ENCODE data around the gene WDFY4.
"Not testable (repeated sequence)": the region's sequence is repeated elsewhere in the genome, so short reads cannot be mapped to it uniquely, and the experiment has no call there.

WDFY4 gene, protein sequence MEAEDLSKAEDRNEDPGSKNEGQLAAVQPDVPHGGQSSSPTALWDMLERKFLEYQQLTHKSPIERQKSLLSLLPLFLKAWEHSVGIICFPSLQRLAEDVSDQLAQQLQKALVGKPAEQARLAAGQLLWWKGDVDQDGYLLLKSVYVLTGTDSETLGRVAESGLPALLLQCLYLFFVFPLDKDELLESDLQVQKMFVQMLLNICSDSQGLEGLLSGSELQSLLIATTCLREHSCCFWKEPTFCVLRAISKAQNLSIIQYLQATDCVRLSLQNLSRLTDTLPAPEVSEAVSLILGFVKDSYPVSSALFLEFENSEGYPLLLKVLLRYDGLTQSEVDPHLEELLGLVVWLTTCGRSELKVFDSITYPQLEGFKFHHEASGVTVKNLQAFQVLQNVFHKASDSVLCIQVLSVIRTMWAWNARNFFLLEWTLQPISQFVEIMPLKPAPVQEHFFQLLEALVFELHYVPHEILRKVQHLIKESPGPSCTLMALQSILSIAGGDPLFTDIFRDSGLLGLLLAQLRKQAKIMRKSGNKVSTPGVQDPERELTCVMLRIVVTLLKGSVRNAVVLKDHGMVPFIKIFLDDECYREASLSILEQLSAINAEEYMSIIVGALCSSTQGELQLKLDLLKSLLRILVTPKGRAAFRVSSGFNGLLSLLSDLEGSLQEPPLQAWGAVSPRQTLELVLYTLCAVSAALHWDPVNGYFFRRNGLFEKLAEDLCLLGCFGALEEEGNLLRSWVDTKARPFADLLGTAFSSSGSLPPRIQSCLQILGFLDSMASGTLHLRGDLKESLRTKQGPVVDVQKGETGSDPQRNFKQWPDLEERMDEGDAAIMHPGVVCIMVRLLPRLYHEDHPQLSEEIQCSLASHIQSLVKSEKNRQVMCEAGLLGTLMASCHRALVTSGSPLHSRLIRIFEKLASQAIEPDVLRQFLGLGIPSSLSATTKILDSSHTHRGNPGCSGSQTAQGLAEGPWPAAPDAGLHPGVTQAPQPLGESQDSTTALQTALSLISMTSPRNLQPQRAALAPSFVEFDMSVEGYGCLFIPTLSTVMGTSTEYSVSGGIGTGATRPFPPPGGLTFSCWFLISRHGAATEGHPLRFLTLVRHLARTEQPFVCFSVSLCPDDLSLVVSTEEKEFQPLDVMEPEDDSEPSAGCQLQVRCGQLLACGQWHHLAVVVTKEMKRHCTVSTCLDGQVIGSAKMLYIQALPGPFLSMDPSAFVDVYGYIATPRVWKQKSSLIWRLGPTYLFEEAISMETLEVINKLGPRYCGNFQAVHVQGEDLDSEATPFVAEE (N-terminal part only)

DNA sequence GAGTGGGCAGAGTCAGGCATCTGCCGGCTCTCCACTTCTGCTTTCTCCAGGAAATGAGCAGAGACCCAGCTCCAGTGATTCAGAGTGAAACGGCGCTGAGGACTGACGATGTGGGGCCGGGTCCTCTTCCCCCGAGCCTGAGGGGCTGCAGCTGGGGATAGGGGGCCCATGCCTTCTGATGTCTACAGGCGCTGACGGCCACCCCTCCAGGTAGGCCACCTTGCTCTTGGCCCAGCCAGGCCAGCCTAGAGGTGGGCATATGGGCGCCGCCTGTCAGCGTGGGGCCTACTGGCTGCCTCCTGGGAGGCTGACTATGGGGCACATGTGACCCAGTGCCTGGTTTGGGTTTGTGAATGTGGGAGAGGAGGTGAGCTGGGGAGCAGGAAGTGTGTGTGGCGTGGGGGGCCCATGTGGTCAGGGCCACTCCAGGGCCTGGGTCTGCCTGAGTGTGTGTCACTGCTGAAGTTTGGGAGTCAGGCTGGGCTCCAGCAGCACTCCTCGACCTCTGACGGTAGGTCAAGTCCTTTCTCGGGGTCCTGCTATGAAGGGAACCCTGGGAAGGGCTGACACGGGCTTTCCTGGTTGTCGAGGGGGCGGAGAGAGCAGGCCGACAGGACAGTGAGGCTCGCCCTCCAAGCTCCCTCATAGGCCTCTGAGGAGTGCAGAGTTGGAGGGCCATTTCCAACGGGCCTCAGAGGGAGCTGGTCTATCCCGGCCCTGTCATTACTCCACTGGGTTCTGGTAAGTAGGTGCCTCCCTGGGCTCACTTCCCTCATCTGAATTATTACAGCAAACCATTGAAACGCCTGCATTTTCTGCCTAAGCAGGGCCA lies at the start of gene WDFY4:
Gene WDFY4, plus strand, starts transcription at position 82 of the 832 bp plus-strand sequence. CDS start 24,860 bp downstream, outside the sequence.
- no peak for DNase-seq

DNA sequence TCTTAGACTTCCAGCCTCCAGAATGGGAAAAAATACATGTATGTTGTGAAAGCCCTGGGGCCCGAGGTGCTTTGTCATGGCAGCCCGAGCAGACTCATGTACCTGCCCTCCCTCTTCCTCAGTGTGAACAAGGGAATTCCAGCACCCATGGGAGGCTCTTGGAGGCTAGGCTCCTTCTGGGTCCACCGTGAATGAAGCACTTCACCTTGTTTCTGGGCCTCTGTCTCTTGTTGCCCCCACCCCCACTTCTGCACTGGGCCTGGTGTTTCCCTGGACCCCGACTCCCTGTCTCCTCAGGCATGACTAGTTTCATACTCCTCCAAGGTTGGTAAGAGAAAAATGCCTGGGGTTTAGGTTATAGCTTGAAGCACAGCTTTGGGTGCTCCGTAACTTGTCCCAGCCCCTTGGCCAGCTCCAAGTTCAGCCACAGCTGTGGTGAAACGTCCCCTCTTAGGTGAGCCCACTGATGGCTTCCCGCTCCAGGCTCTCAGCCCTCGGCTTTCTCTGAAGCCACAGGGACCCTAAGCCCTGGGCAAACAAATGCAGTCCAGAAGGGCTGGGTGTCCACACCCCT lies 49.6 kb upstream of the WDFY4 start:
- no peak for DNase-seq

GRCh38 chr10:48636231-48636630 lies 48.4 kb upstream of the WDFY4 start:
- DNase-seq, result no peak

- DNase-seq, result no peak
Measured at GRCh38 chr10:48636901-48637300, 47.8 kb upstream of the WDFY4 start.

DNA sequence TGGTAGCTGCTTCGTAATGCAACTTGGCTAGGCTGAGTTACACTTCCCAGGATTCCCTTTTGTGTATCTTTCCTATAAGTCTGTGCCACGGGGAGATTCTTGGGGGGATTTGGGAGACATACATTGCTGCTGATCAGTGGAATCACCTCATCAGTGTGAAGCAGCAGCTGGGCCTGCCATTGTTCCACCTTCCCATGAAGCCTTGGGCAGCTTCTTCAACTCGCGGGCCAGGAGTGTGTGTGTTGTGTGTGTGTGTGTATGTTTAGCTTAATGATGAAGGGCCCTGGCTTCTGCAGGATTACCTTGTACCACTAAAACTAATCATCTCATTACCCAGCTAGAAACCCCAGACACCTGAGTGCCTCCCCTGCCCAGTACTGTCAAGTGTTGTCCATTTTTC lies 46.5 kb upstream of the WDFY4 start:
- no peak for DNase-seq

- no peak for DNase-seq
Measured at GRCh38 chr10:48638739-48639527, 45.7 kb upstream of the WDFY4 start.

- no peak for DNase-seq
Measured at GRCh38 chr10:48639632-48640031, 45.0 kb upstream of the WDFY4 start.

- no peak for DNase-seq
Measured at GRCh38 chr10:48640326-48640725, 44.3 kb upstream of the WDFY4 start.

DNA sequence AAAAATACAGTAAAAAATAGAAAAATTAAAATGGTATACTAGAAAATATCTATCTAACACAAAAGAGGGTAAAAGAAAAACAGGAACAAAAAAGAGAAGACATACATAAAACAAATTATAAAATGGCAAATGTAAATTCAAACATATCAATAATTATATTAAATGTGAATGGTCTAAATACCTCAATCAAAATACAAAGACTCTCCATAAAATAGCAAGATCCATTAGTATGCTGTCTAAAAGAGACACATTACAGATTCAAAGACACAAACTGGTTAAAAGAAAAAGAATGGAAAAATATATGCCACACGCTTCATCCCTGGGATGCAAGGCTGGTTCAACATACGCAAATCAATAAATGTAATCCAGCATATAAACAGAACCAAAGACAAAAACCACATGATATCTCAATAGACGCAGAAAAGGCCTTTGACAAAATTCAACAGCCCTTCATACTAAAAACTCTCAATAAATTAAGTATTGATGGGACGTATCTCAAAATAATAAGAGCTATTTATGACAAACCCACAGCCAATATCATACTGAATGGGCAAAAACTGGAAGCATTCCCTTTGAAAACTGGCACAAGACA lies 43.5 kb upstream of the WDFY4 start:
- DNase-seq, result not testable (repeated sequence)

GRCh38 chr10:48645600-48645999 lies 39.1 kb upstream of the WDFY4 start:
- no peak for DNase-seq

DNA sequence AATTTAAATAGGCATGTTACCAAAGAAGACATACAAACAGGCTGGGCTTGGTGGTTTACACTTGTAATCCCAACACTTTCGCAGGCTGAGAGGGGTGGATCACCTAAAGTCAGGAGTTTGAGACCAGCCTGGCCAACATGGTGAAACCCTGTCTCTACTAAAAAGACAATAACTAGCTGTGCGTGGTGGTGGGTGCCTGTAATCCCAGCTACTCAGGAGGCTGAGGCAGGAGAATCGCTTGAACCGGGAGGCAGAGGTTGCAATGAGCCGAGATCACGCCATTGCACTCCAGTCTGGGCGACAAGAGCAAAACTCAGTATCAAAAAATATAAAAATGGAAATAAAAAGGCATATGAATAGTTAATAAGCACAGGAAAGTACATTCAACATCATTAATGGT lies 37.6 kb upstream of the WDFY4 start:
- DNase-seq, result not testable (repeated sequence)

GRCh38 chr10:48648172-48648942 lies 36.3 kb upstream of the WDFY4 start:
- DNase-seq, result no peak

- no peak for DNase-seq
Measured at GRCh38 chr10:48649349-48649944, 35.2 kb upstream of the WDFY4 start.

DNA sequence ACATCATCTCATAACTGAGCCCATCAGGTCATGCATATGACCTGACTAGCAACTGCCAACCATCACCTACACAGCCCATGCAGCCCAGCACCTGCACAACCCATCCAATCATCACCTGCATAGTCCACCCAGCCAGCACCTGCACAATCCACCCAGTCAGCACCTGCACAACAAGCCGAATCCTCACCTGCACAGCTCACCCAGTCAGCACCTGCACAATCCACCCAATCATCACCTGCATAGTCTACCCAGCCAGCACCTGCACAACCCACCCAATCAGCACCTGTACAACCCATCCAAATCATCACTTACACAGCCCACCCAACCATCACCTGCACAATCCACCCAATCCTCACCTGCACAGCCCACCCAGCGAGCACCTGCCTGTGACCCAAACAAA lies 33.4 kb upstream of the WDFY4 start:
- no peak for DNase-seq

DNA sequence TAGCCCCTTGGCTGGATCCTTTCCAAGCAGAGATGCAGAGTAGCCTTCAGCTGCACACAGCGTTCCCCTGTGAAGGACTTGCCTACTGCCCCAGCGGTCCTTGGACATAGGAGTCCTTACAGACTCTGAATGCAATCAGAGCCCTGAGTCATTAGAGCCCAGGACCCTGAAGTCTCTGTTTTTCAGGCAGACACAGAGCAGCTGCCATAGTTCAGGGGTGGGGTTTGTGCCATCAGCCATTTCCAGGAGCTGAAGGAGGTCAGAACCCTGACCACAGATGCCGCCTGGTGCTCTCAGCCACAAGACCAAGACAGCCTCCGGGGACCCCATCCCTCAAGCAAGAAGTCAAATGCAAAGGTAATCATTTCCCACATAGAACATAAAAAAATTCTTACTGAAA lies 32.8 kb upstream of the WDFY4 start:
- DNase-seq, result no peak

DNA sequence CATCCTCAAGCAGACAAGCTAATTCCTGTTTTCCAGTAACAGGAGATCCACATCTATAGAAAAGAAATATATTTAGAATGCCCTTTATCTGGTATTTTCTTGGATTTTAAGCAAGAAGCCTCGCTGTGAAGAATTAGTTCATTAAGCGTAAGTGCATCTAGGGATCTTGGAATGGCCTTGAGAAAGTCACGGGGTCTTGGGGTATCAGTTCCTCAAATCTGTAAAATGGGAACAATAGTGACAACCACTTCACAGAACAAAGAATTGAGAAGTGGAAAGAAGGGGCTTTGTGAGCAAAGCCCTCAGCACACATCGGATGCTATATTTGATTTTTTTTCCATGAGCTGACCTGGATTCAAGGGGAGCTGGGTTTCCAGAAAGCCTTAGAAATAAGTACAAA lies 32.3 kb upstream of the WDFY4 start:
- DNase-seq, result no peak

DNA sequence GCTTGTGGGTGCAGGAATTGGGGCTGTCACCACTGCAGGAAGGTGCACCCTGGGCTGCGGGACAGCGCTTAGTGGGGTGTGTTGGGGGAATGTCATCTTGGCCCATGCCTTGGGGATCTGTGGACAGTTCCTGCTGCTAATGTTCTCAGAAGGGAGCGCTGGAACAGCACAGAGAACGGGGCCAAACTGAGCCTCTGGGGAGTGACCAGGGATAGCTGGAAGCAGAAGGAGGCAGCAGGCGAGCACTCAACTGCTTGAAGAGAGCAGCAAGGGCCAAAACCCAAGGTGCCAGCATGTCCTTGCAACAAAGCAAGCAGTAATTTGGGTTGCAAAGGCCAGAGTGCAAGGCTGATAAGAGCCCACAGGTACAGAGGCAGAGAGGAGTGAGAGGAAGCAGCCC lies 31.3 kb upstream of the WDFY4 start:
- no peak for DNase-seq

DNA sequence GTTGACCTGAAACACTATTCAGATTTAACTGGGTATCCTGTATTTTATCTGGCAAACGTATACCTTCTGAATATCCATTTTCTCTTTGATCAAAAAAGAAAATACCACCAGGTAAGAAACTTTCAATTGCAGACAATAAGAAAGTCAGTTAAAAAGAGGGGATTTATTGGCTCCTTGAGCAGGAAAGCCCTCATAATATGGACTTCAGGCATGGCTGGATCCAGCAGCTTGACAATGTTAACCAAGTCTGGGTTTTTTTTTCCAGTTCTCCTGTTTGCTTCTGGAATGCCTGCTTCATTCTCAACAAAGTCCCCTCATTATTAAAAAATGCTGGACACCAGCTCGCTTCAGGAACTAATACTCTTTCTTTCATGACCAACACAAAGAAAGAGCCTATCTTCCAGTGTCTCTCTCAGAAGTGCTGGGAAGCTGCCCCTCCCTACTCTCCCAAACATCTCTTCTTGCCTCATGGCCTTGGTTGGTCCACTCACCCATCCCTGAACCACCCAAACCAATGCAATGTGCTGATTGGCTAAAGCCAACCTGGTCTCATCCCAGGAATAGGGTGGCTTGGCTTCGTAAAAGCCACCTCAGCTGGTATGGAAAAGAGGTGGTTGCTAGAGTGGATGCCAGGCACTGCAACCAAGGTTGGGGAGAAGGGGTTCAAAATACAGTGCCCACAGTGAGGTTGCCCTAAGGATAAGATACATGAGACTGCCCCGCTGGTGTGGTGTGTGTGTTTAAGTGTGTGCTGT lies 30.6 kb upstream of the WDFY4 start:
- DNase-seq, result no peak
